Panc1 (cell line): ENCODE data around the gene SLC1A3.

Source experiments
- CTCF ChIP-seq: fragments of 450-650 bp; IDR thresholded peaks from 2 replicates; pipeline ENCODE4 v1.5.1; 2017; ENCODE audit warnings: mild to moderate bottlenecking
- POLR2AphosphoS5 ChIP-seq: IDR thresholded peaks from 2 replicates; pipeline ENCODE4 v1.6.1; 2012; ENCODE audit warnings: mild to moderate bottlenecking, low read depth, low read length, moderate library complexity
- REST ChIP-seq, 2 experiments: IDR thresholded peaks; 2 replicates each; pipeline ENCODE4 v1.6.1; 2011 to 2012; ENCODE audit warnings: low read depth in 2 of 2, control low read depth in 1 of 2, low read length in 1 of 2, mild to moderate bottlenecking in 1 of 2, moderate library complexity in 1 of 2; ENCODE audit not compliant: insufficient read depth in 1 of 2
- SIN3A ChIP-seq: IDR thresholded peaks from 2 replicates; pipeline ENCODE4 v1.6.1; 2012; ENCODE audit warnings: low read depth, mild to moderate bottlenecking, low read length, moderate library complexity, borderline replicate concordance; ENCODE audit not compliant: insufficient read depth
- TCF7L2 ChIP-seq: IDR thresholded peaks from 2 replicates; pipeline ENCODE4 v1.6.1; 2011; ENCODE audit warnings: mild to moderate bottlenecking, low read depth, low read length, inconsistent platforms

GRCh38 chr5:36643162-36643561 is 36.8 kb downstream of the SLC1A3 start:
- TF ChIP-seq CTCF (no peak), REST (IDR thresholded peaks at IDR 0.05; ENCODE audit: insufficient read depth in 1 of 2, low read depth in 2 of 2, low read length in 1 of 2) (no peak), TCF7L2 (no peak), POLR2AphosphoS5 (no peak), SIN3A (no peak)
